ENCODE measurements around the gene TMEM154. TPM values are rescaled to one million over a fixed set of nuclear protein-coding genes. Genes with fewer than 3 reads are reported as not detected.

TMEM154 gene
- polyA plus RNA-seq, 1 donor from 2014 or later = not detected

DNA sequence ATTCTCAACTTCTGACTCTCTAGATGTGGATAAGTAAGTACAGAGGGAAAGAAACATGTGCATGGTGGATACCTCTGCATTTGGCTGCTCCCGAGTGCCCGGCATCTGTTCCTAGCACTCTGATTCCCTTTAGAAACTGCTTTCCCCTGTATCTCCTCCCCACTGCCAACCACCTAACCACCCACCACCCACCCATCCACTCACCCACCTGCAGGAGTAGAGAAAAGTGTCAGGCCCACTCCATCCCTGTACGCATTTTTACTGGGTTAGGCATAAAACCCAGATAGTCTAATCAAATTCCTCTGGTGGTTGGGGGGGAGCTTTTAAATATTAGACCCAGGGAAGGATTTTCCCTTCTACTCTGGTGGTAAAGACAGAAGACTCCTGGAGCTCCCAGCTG lies 63.0 kb downstream of the TMEM154 start:
- Histone ChIP-seq H3K9me3 (ENCODE audit: low read length) (no peaks in the 10 kb centered on the region), H3K27ac (ENCODE audit: low read length) (no peak overlapping the region), H3K27me3 (ENCODE audit: insufficient read depth, low read depth, low read length) (no peaks in the 10 kb centered on the region), H3K9ac (ENCODE audit: low read length) (no peak overlapping the region), H3K79me2 (replicated peaks; ENCODE audit: insufficient read depth, low read length) (no peaks in the 10 kb centered on the region), H3K36me3 (ENCODE audit: insufficient read depth, low read length) (no peaks in the 10 kb centered on the region), H3K4me3 (ENCODE audit: low read length) (no peak overlapping the region), H4K20me1 (ENCODE audit: insufficient read depth) (no peaks in the 10 kb centered on the region), H3K4me2 (ENCODE audit: low read length) (no peak overlapping the region), H3F3A (ENCODE audit: insufficient read depth, low read length, poor library complexity, severe bottlenecking) (no peaks in the 10 kb centered on the region), H3K9me2 (ENCODE audit: insufficient read depth, low read length) (no peaks in the 10 kb centered on the region), H2AFZ (ENCODE audit: low read depth, low read length) (no peak overlapping the region)
- TF ChIP-seq, protein P1, sequence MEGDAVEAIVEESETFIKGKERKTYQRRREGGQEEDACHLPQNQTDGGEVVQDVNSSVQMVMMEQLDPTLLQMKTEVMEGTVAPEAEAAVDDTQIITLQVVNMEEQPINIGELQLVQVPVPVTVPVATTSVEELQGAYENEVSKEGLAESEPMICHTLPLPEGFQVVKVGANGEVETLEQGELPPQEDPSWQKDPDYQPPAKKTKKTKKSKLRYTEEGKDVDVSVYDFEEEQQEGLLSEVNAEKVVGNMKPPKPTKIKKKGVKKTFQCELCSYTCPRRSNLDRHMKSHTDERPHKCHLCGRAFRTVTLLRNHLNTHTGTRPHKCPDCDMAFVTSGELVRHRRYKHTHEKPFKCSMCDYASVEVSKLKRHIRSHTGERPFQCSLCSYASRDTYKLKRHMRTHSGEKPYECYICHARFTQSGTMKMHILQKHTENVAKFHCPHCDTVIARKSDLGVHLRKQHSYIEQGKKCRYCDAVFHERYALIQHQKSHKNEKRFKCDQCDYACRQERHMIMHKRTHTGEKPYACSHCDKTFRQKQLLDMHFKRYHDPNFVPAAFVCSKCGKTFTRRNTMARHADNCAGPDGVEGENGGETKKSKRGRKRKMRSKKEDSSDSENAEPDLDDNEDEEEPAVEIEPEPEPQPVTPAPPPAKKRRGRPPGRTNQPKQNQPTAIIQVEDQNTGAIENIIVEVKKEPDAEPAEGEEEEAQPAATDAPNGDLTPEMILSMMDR (IDR thresholded peaks at IDR 0.05; ENCODE audit: poor library complexity, severe bottlenecking) = no peak
- TF ChIP-seq EP300 (conservative IDR thresholded peaks at IDR 0.05; ENCODE audit: poor library complexity, severe bottlenecking) (no peak), RAD21 (conservative IDR thresholded peaks at IDR 0.05) (no peak), EZH2 (IDR thresholded peaks at IDR 0.05; ENCODE audit: borderline replicate concordance, insufficient read depth, low read length, poor library complexity, severe bottlenecking) (no peak), SMC3 (conservative IDR thresholded peaks at IDR 0.05; ENCODE audit: poor library complexity) (no peak), MXI1 (conservative IDR thresholded peaks at IDR 0.05; ENCODE audit: poor library complexity, severe bottlenecking) (no peak), POLR2AphosphoS5 (IDR thresholded peaks at IDR 0.05) (no peak), TAF1 (IDR thresholded peaks at IDR 0.05; ENCODE audit: low read depth) (no peak)
- TF ChIP-seq, protein P2, sequence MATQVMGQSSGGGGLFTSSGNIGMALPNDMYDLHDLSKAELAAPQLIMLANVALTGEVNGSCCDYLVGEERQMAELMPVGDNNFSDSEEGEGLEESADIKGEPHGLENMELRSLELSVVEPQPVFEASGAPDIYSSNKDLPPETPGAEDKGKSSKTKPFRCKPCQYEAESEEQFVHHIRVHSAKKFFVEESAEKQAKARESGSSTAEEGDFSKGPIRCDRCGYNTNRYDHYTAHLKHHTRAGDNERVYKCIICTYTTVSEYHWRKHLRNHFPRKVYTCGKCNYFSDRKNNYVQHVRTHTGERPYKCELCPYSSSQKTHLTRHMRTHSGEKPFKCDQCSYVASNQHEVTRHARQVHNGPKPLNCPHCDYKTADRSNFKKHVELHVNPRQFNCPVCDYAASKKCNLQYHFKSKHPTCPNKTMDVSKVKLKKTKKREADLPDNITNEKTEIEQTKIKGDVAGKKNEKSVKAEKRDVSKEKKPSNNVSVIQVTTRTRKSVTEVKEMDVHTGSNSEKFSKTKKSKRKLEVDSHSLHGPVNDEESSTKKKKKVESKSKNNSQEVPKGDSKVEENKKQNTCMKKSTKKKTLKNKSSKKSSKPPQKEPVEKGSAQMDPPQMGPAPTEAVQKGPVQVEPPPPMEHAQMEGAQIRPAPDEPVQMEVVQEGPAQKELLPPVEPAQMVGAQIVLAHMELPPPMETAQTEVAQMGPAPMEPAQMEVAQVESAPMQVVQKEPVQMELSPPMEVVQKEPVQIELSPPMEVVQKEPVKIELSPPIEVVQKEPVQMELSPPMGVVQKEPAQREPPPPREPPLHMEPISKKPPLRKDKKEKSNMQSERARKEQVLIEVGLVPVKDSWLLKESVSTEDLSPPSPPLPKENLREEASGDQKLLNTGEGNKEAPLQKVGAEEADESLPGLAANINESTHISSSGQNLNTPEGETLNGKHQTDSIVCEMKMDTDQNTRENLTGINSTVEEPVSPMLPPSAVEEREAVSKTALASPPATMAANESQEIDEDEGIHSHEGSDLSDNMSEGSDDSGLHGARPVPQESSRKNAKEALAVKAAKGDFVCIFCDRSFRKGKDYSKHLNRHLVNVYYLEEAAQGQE (IDR thresholded peaks at IDR 0.05; ENCODE audit: borderline replicate concordance) = no peak

DNA sequence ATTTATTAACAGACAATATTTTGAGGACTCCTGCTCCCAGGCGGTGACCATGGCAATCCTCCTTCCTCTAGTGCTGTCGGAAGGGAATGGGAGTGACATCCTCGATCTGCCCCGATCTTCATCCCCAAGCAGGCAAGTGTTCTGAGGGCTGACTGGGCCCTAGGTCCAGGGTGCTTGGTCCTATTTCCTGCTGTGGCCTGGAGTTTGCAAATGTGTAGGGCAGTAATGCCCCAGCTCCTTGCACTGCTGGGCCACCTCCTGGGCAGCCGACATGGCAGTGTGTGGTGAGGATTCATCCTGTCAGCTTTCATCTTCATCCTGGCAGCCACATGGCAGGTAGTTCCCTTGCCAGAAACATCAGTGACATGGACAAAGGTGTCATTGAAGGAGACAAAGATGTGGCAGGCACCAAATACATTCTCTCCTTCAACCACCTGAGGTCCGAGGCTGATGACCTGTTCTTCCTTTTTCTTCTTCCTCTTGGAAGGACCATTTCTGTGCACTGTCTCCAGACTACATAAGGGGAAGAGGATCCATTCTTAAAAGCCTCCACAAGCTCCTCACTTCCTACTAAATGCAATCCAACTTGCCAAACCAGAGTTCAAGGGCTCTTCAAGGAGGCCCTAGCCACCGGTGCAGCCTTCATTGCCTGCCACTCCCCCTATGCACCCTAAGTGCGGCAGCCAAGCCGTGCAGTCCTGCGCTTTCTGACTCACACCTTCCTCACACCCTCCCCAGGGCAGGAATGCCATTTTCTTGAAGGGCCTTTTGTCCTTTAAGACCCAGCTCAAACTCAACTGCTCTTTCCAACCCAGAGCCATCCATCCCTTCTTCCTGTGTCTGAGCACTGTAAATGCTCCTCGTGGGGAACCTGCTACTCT lies 65.7 kb downstream of the TMEM154 start:
- H3K9me3 ChIP-seq (ENCODE audit: low read length) = no peaks in the 10 kb centered on the region
- no peak overlapping the region for H2AFZ ChIP-seq (ENCODE audit: low read depth, low read length)
- no peaks in the 10 kb centered on the region for H3K27me3 ChIP-seq (ENCODE audit: insufficient read depth, low read depth, low read length)
- no peak overlapping the region for H3K4me3 ChIP-seq (ENCODE audit: low read length)
- TF ChIP-seq TAF1 (IDR thresholded peaks at IDR 0.05; ENCODE audit: low read depth) (no peak), SMC3 (conservative IDR thresholded peaks at IDR 0.05; ENCODE audit: poor library complexity) (no peak), EP300 (conservative IDR thresholded peaks at IDR 0.05; ENCODE audit: poor library complexity, severe bottlenecking) (no peak), MXI1 (conservative IDR thresholded peaks at IDR 0.05; ENCODE audit: poor library complexity, severe bottlenecking) (no peak), EZH2 (IDR thresholded peaks at IDR 0.05; ENCODE audit: borderline replicate concordance, insufficient read depth, low read length, poor library complexity, severe bottlenecking) (no peak), RAD21 (conservative IDR thresholded peaks at IDR 0.05) (no peak), POLR2AphosphoS5 (IDR thresholded peaks at IDR 0.05) (no peak)
- TF ChIP-seq, protein P2 (IDR thresholded peaks at IDR 0.05; ENCODE audit: borderline replicate concordance) = no peak
- TF ChIP-seq, protein P1 (IDR thresholded peaks at IDR 0.05; ENCODE audit: poor library complexity, severe bottlenecking) = no peak
- H4K20me1 ChIP-seq (ENCODE audit: insufficient read depth) = no peaks in the 10 kb centered on the region
- no peaks in the 10 kb centered on the region for H3K9me2 ChIP-seq (ENCODE audit: insufficient read depth, low read length)
- H3K79me2 ChIP-seq (replicated peaks; ENCODE audit: insufficient read depth, low read length) = no peaks in the 10 kb centered on the region
- H3K27ac ChIP-seq (ENCODE audit: low read length) = no peak overlapping the region
- H3K9ac ChIP-seq (ENCODE audit: low read length) = no peak overlapping the region
- no peaks in the 10 kb centered on the region for H3F3A ChIP-seq (ENCODE audit: insufficient read depth, low read length, poor library complexity, severe bottlenecking)
- H3K4me2 ChIP-seq (ENCODE audit: low read length) = no peak overlapping the region
- no peaks in the 10 kb centered on the region for H3K36me3 ChIP-seq (ENCODE audit: insufficient read depth, low read length)
